Measurements from ENCODE around the gene ADH1C. TPM values are rescaled to one million over a fixed set of nuclear protein-coding genes. Genes with fewer than 3 reads are reported as not detected.

The ADH1C gene
- total and polyA plus RNA-seq, 10 donors: 0.60 to 2.3 (median 1.0) TPM; not detected in 4

DNA sequence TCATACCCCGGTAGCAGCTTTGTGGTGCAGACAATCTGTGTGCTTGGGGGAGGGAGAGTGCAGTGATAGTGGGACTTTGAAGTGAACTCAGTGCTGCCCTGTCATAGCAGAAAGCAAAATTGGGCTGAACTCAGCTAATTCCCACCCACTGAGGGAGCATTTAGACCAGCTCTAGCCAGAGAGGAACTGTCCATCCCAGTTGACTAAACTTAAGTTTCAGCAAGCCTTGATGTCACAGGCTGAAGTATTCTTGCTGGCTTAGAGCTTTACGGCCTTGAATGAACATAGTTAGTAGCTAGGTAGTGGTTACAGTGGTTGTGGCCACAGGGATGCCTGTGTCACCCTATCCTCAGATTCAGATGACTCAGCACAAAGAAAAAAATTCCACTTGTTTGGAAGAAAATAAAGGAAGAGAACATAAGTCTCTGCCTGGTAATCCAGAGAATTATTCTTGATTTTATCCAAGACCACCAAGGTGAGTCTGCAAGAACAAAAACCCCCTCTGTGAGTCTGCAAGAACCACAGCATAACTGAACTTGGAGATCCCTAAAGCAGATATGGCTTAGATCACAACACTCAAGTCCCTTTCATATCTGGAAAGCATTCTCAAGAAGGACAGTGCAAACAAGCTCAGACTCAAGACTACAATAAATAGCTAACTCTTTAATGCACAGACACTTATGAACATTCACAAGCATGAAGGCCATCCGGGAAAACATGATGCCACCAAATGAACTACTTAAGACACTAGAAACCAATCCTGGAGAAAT, 43.2 kb upstream of the ADH1C start:
- no peaks in the 10 kb centered on the region for H3K36me3 ChIP-seq
- intact Hi-C loops (cut with DNase I; ENCODE audit: low total_unique reads): no loop called here
- H3K4me3 ChIP-seq: no peak overlapping the region
- TF ChIP-seq POLR2AphosphoS5 (IDR thresholded peaks at IDR 0.05) (no peak), CTCF (IDR thresholded peaks at IDR 0.05 in 8 of 11, conservative IDR thresholded peaks at IDR 0.05 in 3 of 11) (no peak), POLR2A (IDR thresholded peaks at IDR 0.05) (no peak)
- no peaks in the 10 kb centered on the region for H3K27me3 ChIP-seq (replicated peaks in 1 of 7)
- H3K9me3 ChIP-seq: peaks cover 0 to 14% (median 6%) of the 10 kb centered on the region in 8 donors
- DNase-seq: no peak
- no peaks in the 10 kb centered on the region for H3K4me1 ChIP-seq
- 70 to 79% (median 75%) methylated on average over 3 of the region's 3 CpGs for WGBS, 5 donors
- no peak overlapping the region for H3K27ac ChIP-seq

- TF ChIP-seq CTCF (IDR thresholded peaks at IDR 0.05 in 8 of 11, conservative IDR thresholded peaks at IDR 0.05 in 3 of 11): no peak
- no peak for TF ChIP-seq POLR2AphosphoS5 (IDR thresholded peaks at IDR 0.05)
- no peak for TF ChIP-seq POLR2A (IDR thresholded peaks at IDR 0.05)
- DNase-seq: no peak
- no peak overlapping the region for H3K4me3 ChIP-seq
- H3K36me3 ChIP-seq: no peaks in the 10 kb centered on the region
- H3K4me1 ChIP-seq: no peaks in the 10 kb centered on the region
- H3K27me3 ChIP-seq (replicated peaks in 1 of 7): no peaks in the 10 kb centered on the region
- peaks cover 0 to 16% (median 8%) of the 10 kb centered on the region in 8 donors for H3K9me3 ChIP-seq
- intact Hi-C loops (cut with DNase I; ENCODE audit: low total_unique reads): no loop called here
- no peak overlapping the region for H3K27ac ChIP-seq
Observed at GRCh38 chr4:99394896-99395295, 42.4 kb upstream of the ADH1C start.

DNA sequence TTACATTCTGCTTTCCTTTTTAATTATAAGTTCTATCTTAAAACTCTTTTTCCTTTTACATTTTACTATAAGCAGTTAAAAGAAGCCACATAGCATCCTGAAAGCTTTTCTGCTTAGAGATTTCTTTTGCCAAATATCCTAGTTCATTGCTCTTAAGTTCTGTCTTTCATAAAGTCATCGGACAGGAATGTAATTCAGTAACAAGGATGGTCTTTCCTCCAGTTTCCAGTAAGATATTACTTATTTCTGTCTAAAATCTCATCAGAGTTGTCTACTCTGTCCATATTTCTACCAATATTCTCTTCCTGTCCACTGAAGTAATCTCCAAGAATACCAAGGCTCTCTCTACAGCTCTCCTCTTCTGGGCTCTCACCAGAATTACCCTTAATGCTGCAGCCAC, 37.5 kb upstream of the ADH1C start:
- no peak overlapping the region for H3K4me3 ChIP-seq
- TF ChIP-seq CTCF (IDR thresholded peaks at IDR 0.05 in 8 of 11, conservative IDR thresholded peaks at IDR 0.05 in 3 of 11) (no peak), POLR2A (IDR thresholded peaks at IDR 0.05) (no peak), POLR2AphosphoS5 (IDR thresholded peaks at IDR 0.05) (no peak)
- no peaks in the 10 kb centered on the region for H3K36me3 ChIP-seq
- 83 to 90% (median 88%) methylated on average over 1 of the region's 1 CpG for WGBS, 5 donors
- H3K4me1 ChIP-seq: no peaks in the 10 kb centered on the region
- peaks cover 0 to 11% (median 8%) of the 10 kb centered on the region in 8 donors for H3K9me3 ChIP-seq
- DNase-seq: no peak
- H3K27ac ChIP-seq: peak overlapping the region in 7 of 8 donors; percentile 25 to 66 (median 53)
- H3K27me3 ChIP-seq (replicated peaks in 1 of 7): no peaks in the 10 kb centered on the region
- intact Hi-C loops (cut with DNase I; ENCODE audit: low total_unique reads): no loop called here

DNA sequence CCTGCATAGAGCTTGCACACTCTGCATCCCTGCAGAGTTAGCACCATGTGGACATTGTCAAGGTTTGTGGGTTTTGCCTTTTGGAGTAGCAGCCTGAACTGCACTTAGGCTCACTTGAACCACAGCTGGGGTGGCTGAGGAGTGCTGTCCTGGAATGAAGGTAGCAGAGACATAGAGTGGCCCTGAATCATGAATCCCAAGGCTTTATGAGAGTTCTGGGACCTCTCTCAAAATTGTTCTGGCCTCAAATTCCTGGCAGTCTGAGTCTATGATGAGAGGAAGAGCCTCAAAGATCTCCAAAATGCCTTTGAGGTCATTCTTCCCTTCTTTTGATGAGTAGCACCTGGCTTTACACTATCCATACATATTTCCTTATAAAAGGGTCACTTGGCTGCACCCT, 37.1 kb upstream of the ADH1C start:
- H3K4me3 ChIP-seq: no peak overlapping the region
- no peaks in the 10 kb centered on the region for H3K4me1 ChIP-seq
- H3K27ac ChIP-seq: peak overlapping the region in 7 of 8 donors; percentile 25 to 66 (median 40)
- DNase-seq: no peak
- peaks cover 0 to 11% (median 8%) of the 10 kb centered on the region in 8 donors for H3K9me3 ChIP-seq
- no peak for TF ChIP-seq CTCF (IDR thresholded peaks at IDR 0.05 in 8 of 11, conservative IDR thresholded peaks at IDR 0.05 in 3 of 11)
- TF ChIP-seq POLR2AphosphoS5 (IDR thresholded peaks at IDR 0.05): no peak
- TF ChIP-seq POLR2A (IDR thresholded peaks at IDR 0.05): no peak
- H3K27me3 ChIP-seq (replicated peaks in 1 of 7): no peaks in the 10 kb centered on the region
- H3K36me3 ChIP-seq: no peaks in the 10 kb centered on the region
- intact Hi-C loops (cut with DNase I; ENCODE audit: low total_unique reads): no loop called here

Measured in spleen (tissue), 11 donors.